Naive B cell (primary cell): Measurements from ENCODE around the gene SMPD3. TPM values are rescaled to one million over a fixed set of nuclear protein-coding genes. Genes with fewer than 3 reads are reported as not detected.
A peak's percentile ranks its signal among the peaks of the same experiment; 100 is the strongest.

Source experiments
- ATAC-seq, 2 donors: fragments of 150-1000 bp; cut with Tn5 transposase; 2 replicates each; pipeline ENCODE4 v1.10.0; 2021; ENCODE audit warnings: low read depth in 2 of 2, mild to moderate bottlenecking in 2 of 2, moderate library complexity in 2 of 2
- DNase-seq: peaks from one replicate; pipeline ENCODE4 v3.0.0; 2022
- H3K27ac Mint-ChIP-seq, 6 donors: one replicate each; pipeline ENCODE4 v1.8.0; 2020 to 2022; ENCODE audit warnings: mild to moderate bottlenecking in 6 of 6, mixed read lengths in 6 of 6, moderate library complexity in 5 of 6, inconsistent platforms in 2 of 6
- H3K27me3 Mint-ChIP-seq, 3 donors: one replicate each; pipeline ENCODE4 v1.8.0; 2021 to 2022; ENCODE audit warnings: mixed read lengths in 3 of 3, mild to moderate bottlenecking in 1 of 3
- H3K36me3 Mint-ChIP-seq, 2 donors: one replicate each; pipeline ENCODE4 v1.8.0; 2020 to 2022; ENCODE audit warnings: mixed read lengths in 2 of 2, inconsistent platforms in 1 of 2, mild to moderate bottlenecking in 1 of 2
- H3K4me1 Mint-ChIP-seq, 3 donors: one replicate each; pipeline ENCODE4 v1.8.0; 2020 to 2022; ENCODE audit warnings: mixed read lengths in 3 of 3, inconsistent platforms in 1 of 3, mild to moderate bottlenecking in 1 of 3, moderate library complexity in 1 of 3
- H3K4me3 Mint-ChIP-seq, 8 donors: one replicate each; pipeline ENCODE4 v1.8.0; 2020 to 2022; ENCODE audit warnings: mild to moderate bottlenecking in 8 of 8, mixed read lengths in 8 of 8, moderate library complexity in 8 of 8, inconsistent platforms in 2 of 8
- H3K9me3 Mint-ChIP-seq, 7 donors: one replicate each; pipeline ENCODE4 v1.8.0; 2020 to 2022; ENCODE audit warnings: mixed read lengths in 7 of 7, mild to moderate bottlenecking in 5 of 7, inconsistent platforms in 2 of 7, moderate library complexity in 1 of 7
- polyA plus RNA-seq, 6 donors: library from polyadenylated mRNA; unstranded; fragments of 300-500 nt; fragmentation: Illumina TruSeq; gene quantifications; one replicate each; pipeline ENCODE4 v1.2.3, GENCODE V29; 2021; ENCODE audit warnings: low read depth in 6 of 6

The SMPD3 gene
- polyA plus RNA-seq, 6 donors from 2014 or later: 0.18 to 2.2 (median 0.41) TPM; not detected in 1

DNA sequence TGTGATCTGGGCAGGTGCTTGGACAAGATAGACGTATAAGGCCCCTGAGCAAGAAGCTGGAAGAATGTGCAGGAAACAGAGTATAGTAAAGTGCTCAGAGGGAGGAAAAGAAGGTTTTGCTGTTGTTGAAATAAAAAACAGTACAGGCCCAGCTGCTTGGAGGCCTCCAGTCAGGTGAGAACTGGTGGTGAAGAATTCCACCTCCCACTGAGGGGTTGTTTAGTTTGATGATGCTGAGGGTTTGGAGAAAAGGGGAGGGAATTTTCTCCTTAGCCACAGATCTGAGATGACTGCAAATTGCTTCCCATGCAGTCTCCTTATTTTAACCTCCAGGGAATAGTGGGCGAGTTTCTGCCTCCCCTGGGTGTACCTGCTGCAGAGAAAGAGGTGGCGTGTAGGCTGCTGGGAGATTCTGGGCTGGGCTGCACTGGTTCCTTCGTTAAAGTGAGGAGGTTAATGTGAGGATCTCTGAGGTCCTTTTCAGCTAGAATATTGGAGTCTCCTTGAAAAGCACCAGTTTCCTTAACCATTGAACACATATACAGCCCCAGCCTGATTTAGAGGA, 25.8 kb downstream of the SMPD3 start:
- Mint-ChIP-seq H3K27ac (no peak overlapping the region), H3K9me3 (no peaks in the 10 kb centered on the region), H3K4me1 (peaks cover 13 to 17% (median 14%) of the 10 kb centered on the region in 3 donors), H3K27me3 (peaks cover 0 to 6% (median 0%) of the 10 kb centered on the region in 3 donors), H3K4me3 (no peak overlapping the region), H3K36me3 (no peaks in the 10 kb centered on the region)
- no peak for DNase-seq
- ATAC-seq: no peak

DNA sequence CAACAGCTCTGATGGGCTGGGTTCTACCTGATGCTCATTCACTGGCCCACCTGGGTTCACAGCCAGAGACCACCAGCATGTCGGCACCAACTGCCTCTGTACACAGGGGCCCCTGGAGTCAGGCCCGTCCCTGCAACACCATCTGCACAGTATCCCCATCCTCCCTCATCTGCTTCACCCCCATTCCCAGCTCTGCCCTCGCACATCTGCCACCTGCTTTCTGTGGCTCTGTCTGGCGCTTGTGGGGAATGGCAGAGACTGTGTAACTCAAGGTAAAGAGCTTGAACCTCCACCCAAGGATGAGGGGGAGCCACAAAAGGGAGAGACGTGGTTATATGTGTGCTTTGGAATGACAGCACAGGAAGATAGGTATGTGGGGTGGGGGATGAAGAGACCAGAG, 27.2 kb downstream of the SMPD3 start:
- Mint-ChIP-seq H3K36me3 (no peaks in the 10 kb centered on the region), H3K27me3 (peaks cover 0 to 6% (median 0%) of the 10 kb centered on the region in 3 donors), H3K4me1 (peaks cover 23 to 29% (median 23%) of the 10 kb centered on the region in 3 donors), H3K9me3 (no peaks in the 10 kb centered on the region), H3K27ac (peak overlapping the region in 1 of 6 donors; percentile 27), H3K4me3 (no peak overlapping the region)
- no peak for DNase-seq
- ATAC-seq: no peak

DNA sequence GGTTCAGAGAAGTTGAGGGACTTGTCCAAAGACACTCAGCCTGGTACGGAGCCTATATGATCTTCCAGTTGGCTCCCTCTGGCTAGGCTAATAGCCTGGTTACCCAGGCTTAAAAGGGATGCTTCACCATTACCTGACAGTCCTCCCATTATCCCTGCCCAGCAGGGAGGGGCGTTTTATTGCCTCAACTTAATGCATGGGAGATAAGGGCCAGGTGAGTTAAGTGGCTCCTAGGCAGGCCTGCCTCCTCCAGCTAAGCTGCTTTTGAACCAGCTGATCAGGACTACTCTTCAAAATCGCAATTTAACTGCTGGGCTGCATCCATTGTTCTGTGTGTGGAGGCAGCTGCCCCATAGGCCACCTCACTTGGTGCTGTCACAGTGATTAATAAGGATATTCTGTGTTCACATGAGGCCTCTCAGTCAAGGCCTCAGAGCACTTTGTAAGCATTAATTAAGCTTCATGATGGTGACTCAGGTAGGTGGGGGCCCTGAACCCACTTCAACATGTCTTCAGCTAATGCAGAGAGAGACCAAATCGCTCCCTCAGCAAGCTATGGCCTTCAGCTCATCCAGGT, 27.9 kb downstream of the SMPD3 start:
- ATAC-seq (no peak), DNase-seq (no peak)
- no peak overlapping the region for H3K4me3 Mint-ChIP-seq
- H3K27ac Mint-ChIP-seq: no peak overlapping the region
- H3K27me3 Mint-ChIP-seq: peaks cover 0 to 6% (median 0%) of the 10 kb centered on the region in 3 donors
- no peaks in the 10 kb centered on the region for H3K36me3 Mint-ChIP-seq
- no peaks in the 10 kb centered on the region for H3K9me3 Mint-ChIP-seq
- H3K4me1 Mint-ChIP-seq: peaks cover 23 to 30% (median 24%) of the 10 kb centered on the region in 3 donors

DNA sequence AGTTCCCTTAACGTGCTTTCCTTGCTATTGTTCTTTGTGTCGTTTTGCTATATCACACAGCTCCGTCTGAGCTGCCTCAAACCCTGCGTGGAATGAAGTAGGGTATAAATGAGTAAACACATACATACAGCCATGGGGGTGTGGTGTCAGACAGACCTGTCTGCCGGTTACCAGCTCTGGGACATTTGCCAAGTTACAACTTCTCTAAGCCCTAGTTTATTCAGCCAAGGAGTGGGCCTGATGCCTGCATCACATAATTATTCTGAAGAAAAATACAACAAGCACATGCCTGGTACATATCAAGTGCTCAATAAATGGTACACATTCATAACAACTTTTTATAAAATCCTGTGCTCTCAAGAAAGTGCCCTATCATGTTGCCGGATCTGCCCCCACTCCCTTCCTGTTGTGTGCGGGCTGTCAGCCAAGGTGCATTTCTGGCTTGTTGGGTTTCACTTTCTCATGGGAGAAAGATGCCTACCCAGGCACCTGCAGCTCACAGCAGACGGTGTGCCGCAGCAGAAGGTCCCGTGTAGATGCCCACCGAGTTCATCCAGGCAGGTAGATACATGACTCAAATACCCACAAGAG, 30.5 kb downstream of the SMPD3 start:
- H3K27ac Mint-ChIP-seq: peak overlapping the region; percentile 9 to 91 (median 87)
- H3K36me3 Mint-ChIP-seq: no peaks in the 10 kb centered on the region
- peak; percentile 55 for DNase-seq
- H3K9me3 Mint-ChIP-seq: peaks cover 0 to 1% (median 0%) of the 10 kb centered on the region in 7 donors
- ATAC-seq: peak; percentile 93 to 97
- peaks cover 23 to 30% (median 24%) of the 10 kb centered on the region in 3 donors for H3K4me1 Mint-ChIP-seq
- H3K27me3 Mint-ChIP-seq: no peaks in the 10 kb centered on the region
- H3K4me3 Mint-ChIP-seq: peak overlapping the region in 7 of 8 donors; percentile 71 to 89 (median 83)

DNA sequence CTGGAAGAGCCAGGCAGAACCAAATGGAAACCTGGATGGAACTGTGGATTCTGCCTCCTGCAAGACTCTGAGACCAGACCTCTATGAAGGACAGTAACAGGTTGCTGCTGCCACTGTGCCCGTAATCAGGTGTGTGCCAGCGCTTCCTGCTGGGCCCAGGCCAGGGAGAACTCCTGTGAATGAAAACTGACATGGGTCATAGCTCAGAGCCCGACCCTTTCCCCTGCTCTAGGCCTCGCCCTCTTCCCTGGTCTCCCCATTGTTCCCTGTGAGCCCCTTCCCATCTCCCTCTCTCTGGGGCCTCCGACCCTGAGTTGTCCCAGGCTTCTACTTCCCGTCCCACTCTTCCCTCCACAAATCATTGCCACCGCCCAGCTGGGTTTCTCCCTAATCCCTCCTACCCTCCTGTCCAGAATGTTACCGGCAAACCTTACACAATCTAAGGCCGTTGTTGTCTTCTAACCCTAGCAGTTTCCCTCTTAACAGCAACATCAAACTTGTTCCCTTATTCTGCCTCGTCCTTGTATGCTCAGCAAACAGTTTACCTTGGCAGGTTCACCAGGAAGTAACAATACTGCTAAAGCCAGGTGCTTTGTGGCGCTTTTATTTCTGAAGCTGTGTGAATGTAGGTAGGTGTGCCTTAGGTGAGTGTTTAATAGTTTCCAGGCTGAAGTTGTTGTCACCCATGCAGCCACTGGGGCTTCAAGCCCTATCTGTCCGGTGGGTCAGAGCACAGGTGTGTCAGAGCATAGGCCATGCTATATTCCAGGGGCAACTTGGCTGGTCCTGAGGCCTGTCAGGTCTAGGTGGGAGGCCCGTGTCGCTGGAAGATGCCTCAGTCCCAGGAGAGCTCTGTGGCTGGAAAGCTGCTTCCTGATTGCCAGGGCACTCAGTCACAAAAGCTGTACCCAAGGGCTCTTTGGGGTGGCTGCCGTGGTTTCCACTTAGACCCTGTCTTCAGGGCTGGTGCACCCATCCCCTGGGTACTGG, 32.0 kb downstream of the SMPD3 start:
- ATAC-seq (no peak), DNase-seq (no peak)
- peak overlapping the region in 4 of 6 donors; percentile 27 to 91 (median 57) for H3K27ac Mint-ChIP-seq
- peaks cover 0 to 1% (median 0%) of the 10 kb centered on the region in 7 donors for H3K9me3 Mint-ChIP-seq
- peaks cover 0 to 5% (median 3%) of the 10 kb centered on the region in 3 donors for H3K27me3 Mint-ChIP-seq
- H3K4me1 Mint-ChIP-seq: peaks cover 24 to 30% (median 24%) of the 10 kb centered on the region in 3 donors
- H3K4me3 Mint-ChIP-seq: peak overlapping the region in 3 of 8 donors; percentile 44 to 63 (median 57)
- no peaks in the 10 kb centered on the region for H3K36me3 Mint-ChIP-seq

DNA sequence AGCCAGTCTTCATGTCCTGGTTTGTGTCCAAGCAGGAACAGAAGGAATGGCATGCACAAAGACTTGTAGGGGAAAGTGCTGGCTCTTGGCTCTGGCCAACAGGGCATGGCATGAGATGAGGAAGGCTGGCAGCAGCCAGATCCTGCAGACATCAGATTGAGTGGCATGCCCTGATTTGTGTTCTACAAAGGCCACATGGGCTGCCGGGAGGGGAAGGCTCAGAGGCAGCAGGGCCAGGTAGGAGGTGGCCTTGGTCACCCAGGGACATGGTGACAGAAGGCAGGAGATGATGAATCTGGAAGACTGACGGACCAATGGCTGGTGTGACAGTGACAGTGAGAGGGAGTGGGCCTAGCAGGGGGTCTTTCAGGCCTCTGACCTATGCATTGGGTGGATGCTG, 33.7 kb downstream of the SMPD3 start:
- DNase-seq: no peak

DNA sequence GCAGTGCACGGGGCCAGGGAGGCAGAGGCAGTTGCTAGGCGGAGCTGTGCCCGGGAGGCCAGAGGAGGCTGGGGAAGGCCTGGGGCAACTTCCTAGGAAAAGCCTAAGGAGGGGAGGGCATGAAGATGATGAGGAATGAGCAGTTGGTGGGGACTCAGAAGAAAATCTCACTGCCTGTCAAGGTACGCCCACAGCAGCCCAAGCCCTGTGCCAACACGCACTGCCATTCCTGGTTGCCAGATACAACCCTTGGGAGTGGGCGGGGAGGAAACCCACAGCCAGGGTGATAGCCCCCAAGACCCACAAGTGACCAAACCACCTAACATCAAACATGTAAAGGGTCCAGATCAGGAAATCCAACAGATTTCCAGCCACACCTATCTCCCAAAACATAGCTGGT, 36.2 kb downstream of the SMPD3 start:
- Mint-ChIP-seq H3K27ac (no peak overlapping the region), H3K27me3 (peaks cover 0 to 5% (median 5%) of the 10 kb centered on the region in 3 donors)

More for the DNA sequence above, 33.7 kb downstream of the SMPD3 start:
- H3K36me3 Mint-ChIP-seq: no peaks in the 10 kb centered on the region
- no peak for ATAC-seq
- H3K4me3 Mint-ChIP-seq: peak overlapping the region in 1 of 8 donors; percentile 0
- H3K4me1 Mint-ChIP-seq: peaks cover 24 to 30% (median 29%) of the 10 kb centered on the region in 3 donors
- H3K27ac Mint-ChIP-seq: peak overlapping the region in 1 of 6 donors; percentile 87
- peaks cover 0 to 5% (median 5%) of the 10 kb centered on the region in 3 donors for H3K27me3 Mint-ChIP-seq
- H3K9me3 Mint-ChIP-seq: peaks cover 0 to 1% (median 0%) of the 10 kb centered on the region in 7 donors

DNA sequence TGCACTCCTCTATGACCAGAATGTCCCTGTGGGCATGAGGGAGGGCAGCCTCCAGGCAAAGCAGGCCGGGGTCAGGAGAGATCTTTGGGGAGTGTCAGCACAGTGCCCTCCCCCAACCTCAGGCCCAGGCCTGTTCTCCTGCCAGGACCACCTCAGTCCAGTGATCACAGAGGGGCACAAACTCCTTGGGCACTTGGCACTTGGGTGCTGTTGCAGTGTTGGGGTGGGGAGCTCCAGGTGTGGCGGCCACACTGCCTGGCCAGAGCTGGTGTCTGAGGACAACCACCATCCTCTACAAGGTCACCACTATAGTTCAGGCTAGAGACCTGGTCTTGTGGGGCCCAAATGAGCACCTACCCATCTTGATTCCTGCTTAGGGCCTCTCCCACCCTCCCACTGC, 37.2 kb downstream of the SMPD3 start:
- Mint-ChIP-seq H3K27ac (no peak overlapping the region), H3K4me1 (peaks cover under 1 to 6% (median 1%) of the 10 kb centered on the region in 3 donors)
- DNase-seq: no peak

More for the DNA sequence above, 36.2 kb downstream of the SMPD3 start:
- Mint-ChIP-seq H3K36me3 (no peaks in the 10 kb centered on the region), H3K4me3 (no peak overlapping the region), H3K9me3 (peaks cover 0 to 1% (median 0%) of the 10 kb centered on the region in 7 donors), H3K4me1 (peaks cover 6 to 11% (median 9%) of the 10 kb centered on the region in 3 donors)
- DNase-seq (no peak), ATAC-seq (no peak)

DNA sequence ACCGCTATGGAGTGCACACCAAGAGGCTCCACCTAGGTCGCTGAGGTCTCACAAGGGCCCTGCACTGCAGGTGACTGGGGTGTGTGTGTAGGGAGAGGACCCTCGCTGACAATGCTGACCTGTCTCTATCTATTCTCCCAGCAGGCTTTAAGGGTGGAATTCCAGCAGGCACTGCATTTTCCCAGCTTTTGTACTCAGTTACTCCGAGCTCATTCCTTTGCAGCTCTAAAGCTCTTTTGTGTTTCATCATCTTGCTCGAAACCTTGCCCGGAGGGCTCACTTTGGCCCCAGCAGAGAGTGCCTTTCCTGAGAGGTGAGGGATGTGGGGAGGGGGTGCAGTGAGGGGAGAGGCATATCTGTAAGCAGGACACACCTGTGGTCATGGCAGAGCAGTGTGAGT, 39.3 kb downstream of the SMPD3 start:
- no peak overlapping the region for H3K4me3 Mint-ChIP-seq
- no peak for ATAC-seq
- H3K27ac Mint-ChIP-seq: no peak overlapping the region
- DNase-seq: no peak
- H3K36me3 Mint-ChIP-seq: no peaks in the 10 kb centered on the region
- H3K27me3 Mint-ChIP-seq: peaks cover 0 to 13% (median 5%) of the 10 kb centered on the region in 3 donors
- H3K4me1 Mint-ChIP-seq: peaks cover 0 to 6% (median 0%) of the 10 kb centered on the region in 3 donors
- no peaks in the 10 kb centered on the region for H3K9me3 Mint-ChIP-seq

More for the DNA sequence above, 37.2 kb downstream of the SMPD3 start:
- ATAC-seq: no peak
- H3K4me3 Mint-ChIP-seq: no peak overlapping the region
- H3K27me3 Mint-ChIP-seq: peaks cover 0 to 13% (median 5%) of the 10 kb centered on the region in 3 donors
- no peaks in the 10 kb centered on the region for H3K36me3 Mint-ChIP-seq
- H3K9me3 Mint-ChIP-seq: peaks cover 0 to 1% (median 0%) of the 10 kb centered on the region in 7 donors

DNA sequence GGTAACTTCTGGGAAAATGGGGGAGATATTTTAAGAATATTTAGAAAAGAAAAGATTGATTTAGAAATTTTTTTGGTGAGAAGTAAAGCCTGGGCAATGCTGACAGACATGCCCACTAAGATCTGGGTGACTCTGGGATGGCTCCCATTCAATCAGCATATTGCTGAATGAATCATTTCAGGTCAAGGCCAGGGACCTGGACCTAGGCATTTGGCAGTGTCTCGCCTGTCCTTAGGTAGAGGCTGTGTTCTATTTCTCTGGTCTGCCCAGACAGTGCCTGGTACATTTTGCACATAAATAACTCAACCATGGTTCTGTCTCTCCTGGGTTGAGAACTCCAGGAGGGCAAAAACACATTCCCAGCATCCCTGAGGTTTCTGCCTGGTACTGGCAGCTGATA, 39.9 kb downstream of the SMPD3 start:
- Mint-ChIP-seq H3K4me1 (peaks cover 0 to 6% (median 0%) of the 10 kb centered on the region in 3 donors), H3K27ac (no peak overlapping the region), H3K4me3 (no peak overlapping the region), H3K9me3 (no peaks in the 10 kb centered on the region), H3K27me3 (peaks cover 0 to 13% (median 5%) of the 10 kb centered on the region in 3 donors), H3K36me3 (no peaks in the 10 kb centered on the region)
- DNase-seq: no peak
- ATAC-seq: no peak

DNA sequence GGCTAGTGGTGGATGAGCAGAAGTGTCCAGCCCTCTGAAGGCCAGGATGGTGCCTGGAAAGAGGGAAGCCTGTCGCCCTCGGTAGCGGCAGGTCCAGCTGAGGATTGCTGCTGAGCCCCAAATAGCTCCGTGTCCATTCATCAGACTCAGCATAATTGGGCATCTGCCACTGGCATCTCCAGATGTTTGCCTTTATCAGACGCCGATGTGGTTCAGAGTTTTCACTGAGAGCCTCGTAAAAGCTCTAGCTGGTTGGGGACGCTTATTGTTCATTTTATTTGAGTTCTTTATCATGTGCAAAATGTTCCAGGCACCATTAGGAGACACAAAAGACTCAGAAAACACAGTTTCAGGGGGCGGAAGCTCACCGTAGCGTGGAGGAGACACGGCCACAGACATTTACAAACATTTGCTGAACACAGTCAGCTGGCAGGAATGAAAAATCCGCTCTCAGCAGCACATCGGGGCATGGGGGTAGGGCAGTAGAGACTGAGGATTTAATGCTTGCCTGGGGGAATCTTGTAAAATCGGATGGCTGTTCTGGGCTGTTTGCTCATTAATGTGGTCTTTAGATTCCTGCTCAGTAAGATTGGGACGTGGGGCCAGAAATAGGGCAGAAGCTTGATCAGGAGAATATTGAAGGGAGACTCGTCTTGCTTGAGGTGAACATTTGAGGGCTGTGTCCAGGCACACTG, 41.7 kb downstream of the SMPD3 start:
- no peaks in the 10 kb centered on the region for H3K9me3 Mint-ChIP-seq
- H3K27ac Mint-ChIP-seq: no peak overlapping the region
- peaks cover 0 to 6% (median 0%) of the 10 kb centered on the region in 3 donors for H3K4me1 Mint-ChIP-seq
- DNase-seq: no peak
- peaks cover 0 to 13% (median 1%) of the 10 kb centered on the region in 3 donors for H3K27me3 Mint-ChIP-seq
- no peak for ATAC-seq
- no peaks in the 10 kb centered on the region for H3K36me3 Mint-ChIP-seq
- H3K4me3 Mint-ChIP-seq: no peak overlapping the region

DNA sequence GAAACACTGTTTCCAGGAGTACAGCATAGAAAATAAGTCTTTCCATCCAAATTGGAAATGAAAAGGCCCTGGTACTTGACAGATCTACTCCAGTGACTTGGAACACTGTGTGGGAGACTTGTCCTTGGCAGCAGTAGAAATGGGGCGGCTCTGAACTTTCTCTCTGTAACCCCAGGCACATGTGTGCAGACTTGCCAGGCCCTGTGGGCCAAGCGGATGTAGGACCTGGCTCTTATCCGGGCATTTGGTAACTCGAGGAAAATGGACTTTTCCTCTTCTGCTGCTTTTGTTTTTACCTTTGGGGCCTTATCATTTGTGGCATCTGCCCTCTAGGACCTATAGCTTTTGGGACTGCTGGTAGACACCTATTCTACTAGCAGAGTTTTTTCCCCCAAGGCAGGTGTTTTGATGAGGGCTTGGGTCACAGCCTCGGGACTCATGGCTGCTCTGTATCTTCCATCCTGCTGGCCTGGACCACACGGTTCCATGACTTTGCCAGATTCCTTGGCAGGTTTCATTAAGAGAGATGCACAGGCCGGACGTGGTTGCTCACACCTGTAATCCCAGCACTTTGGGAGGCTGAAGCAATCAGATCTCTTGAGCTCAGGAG, 43.5 kb downstream of the SMPD3 start:
- Mint-ChIP-seq H3K4me1 (no peaks in the 10 kb centered on the region), H3K4me3 (no peak overlapping the region), H3K27ac (no peak overlapping the region), H3K27me3 (peaks cover 0 to 9% (median 0%) of the 10 kb centered on the region in 3 donors), H3K36me3 (no peaks in the 10 kb centered on the region), H3K9me3 (no peaks in the 10 kb centered on the region)
- DNase-seq (no peak), ATAC-seq (no peak)
